ENCODE results near the gene CNKSR3. TPM values are rescaled to one million over a fixed set of nuclear protein-coding genes. Genes with fewer than 3 reads are reported as not detected.

Gene CNKSR3
- total RNA-seq, 2 donors from 2014 or later = 5.9 to 8.0 TPM

DNA sequence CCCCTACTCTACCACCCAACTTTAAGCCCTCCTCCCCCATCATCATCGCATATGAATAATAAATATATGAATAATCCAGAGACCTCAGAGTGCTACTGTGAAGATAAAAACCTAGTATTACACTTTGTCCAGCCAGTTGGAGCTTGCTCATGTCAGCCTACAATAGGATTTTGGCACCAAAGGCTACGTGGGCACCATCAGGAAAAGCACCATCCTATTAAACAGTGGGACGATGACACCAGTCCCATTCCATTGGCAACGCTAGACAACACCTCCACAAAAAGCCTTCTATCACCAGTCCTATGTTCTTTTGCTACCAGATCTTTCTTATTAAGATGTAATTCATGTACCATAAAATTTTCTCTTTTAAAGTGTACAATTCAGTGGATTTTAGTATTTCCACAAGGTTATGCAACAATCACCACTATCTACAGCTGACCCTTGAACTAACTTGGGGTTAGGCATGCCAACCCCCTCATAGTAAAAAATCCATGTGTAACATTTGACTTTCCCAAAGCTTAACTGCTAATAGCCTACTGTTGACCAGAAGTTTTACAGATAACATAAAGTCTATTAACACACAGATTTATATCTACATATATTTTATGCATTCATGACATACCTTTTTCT lies 41.1 kb downstream of the CNKSR3 start:
- Mint-ChIP-seq H3K36me3 (ENCODE audit: low read depth) (no peaks in the 10 kb centered on the region), H3K9me3 (peaks cover 13% of the 10 kb centered on the region), H3K27ac (no peak overlapping the region), H3K27me3 (ENCODE audit: insufficient read depth) (no peaks in the 10 kb centered on the region), H3K4me1 (no peaks in the 10 kb centered on the region), H3K4me3 (no peak overlapping the region)
- no peak for DNase-seq
- H3K27me3 ChIP-seq (ENCODE audit: control insufficient read depth, insufficient read depth, low read length, poor library complexity, severe bottlenecking) = no peaks in the 10 kb centered on the region
- H3K36me3 ChIP-seq (ENCODE audit: control insufficient read depth, insufficient read depth, low read length) = no peaks in the 10 kb centered on the region
- 88 to 97% methylated on average over 1 to 4 of the region's 4 CpGs for WGBS, 2 experiments (ENCODE audit: insufficient coverage in 1 of 2, insufficient read length in 1 of 2)
- peaks cover 9% of the 10 kb centered on the region for H3K9me3 ChIP-seq (ENCODE audit: control insufficient read depth, low read length)
- no peaks in the 10 kb centered on the region for H3K4me1 ChIP-seq (ENCODE audit: control insufficient read depth, insufficient read depth, low read length)
- no peak overlapping the region for H3K9ac ChIP-seq (ENCODE audit: extremely low read depth, low read length, poor library complexity, severe bottlenecking)
- no peak overlapping the region for H3K4me3 ChIP-seq (ENCODE audit: low read length)
- H3K27ac ChIP-seq (ENCODE audit: low read depth, low read length) = no peak overlapping the region
- TF ChIP-seq, protein P1, sequence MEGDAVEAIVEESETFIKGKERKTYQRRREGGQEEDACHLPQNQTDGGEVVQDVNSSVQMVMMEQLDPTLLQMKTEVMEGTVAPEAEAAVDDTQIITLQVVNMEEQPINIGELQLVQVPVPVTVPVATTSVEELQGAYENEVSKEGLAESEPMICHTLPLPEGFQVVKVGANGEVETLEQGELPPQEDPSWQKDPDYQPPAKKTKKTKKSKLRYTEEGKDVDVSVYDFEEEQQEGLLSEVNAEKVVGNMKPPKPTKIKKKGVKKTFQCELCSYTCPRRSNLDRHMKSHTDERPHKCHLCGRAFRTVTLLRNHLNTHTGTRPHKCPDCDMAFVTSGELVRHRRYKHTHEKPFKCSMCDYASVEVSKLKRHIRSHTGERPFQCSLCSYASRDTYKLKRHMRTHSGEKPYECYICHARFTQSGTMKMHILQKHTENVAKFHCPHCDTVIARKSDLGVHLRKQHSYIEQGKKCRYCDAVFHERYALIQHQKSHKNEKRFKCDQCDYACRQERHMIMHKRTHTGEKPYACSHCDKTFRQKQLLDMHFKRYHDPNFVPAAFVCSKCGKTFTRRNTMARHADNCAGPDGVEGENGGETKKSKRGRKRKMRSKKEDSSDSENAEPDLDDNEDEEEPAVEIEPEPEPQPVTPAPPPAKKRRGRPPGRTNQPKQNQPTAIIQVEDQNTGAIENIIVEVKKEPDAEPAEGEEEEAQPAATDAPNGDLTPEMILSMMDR (conservative IDR thresholded peaks at IDR 0.05) = no peak

DNA sequence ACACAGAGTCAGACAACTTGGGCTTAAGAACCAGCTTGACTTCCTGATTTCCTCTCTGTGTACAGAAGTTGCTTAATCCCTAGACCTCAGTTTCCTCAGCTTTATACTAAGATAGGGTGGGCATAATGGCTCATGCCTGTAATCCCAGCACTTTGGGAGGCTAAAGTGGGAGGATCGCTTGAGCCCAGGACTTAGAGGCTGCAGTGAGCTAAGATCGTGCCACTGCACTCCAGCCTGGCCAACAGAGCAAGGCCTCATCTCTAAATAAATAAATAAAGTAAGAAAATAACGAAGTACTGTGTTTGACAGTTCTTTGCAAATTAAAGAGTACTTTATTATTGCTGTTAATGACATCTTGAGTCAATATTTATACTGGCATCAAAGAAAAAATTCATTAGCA lies 41.7 kb downstream of the CNKSR3 start:
- H3K9me3 Mint-ChIP-seq = peaks cover 13% of the 10 kb centered on the region
- no peaks in the 10 kb centered on the region for H3K4me1 Mint-ChIP-seq
- DNase-seq = no peak

GRCh38 chr6:154466971-154467679 lies 43.4 kb downstream of the CNKSR3 start:
- Histone ChIP-seq H3K4me3 (ENCODE audit: low read length) (no peak overlapping the region), H3K36me3 (ENCODE audit: control insufficient read depth, insufficient read depth, low read length) (no peaks in the 10 kb centered on the region), H3K27ac (ENCODE audit: low read depth, low read length) (no peak overlapping the region), H3K27me3 (ENCODE audit: control insufficient read depth, insufficient read depth, low read length, poor library complexity, severe bottlenecking) (no peaks in the 10 kb centered on the region), H3K9ac (ENCODE audit: extremely low read depth, low read length, poor library complexity, severe bottlenecking) (no peak overlapping the region), H3K4me1 (ENCODE audit: control insufficient read depth, insufficient read depth, low read length) (no peaks in the 10 kb centered on the region), H3K9me3 (ENCODE audit: control insufficient read depth, low read length) (peaks cover 9% of the 10 kb centered on the region)
- no peaks in the 10 kb centered on the region for H3K36me3 Mint-ChIP-seq (ENCODE audit: low read depth)
- no peaks in the 10 kb centered on the region for H3K4me1 Mint-ChIP-seq
- no peak overlapping the region for H3K27ac Mint-ChIP-seq
- no peak overlapping the region for H3K4me3 Mint-ChIP-seq
- DNase-seq = no peak
- H3K27me3 Mint-ChIP-seq (ENCODE audit: insufficient read depth) = no peaks in the 10 kb centered on the region
- TF ChIP-seq, protein P1 (conservative IDR thresholded peaks at IDR 0.05) = no peak
- H3K9me3 Mint-ChIP-seq = peaks cover 13% of the 10 kb centered on the region
- 93 to 100% methylated on average over 8 to 9 of the region's 9 CpGs for WGBS, 2 experiments (ENCODE audit: insufficient coverage in 1 of 2, insufficient read length in 1 of 2)

More for the DNA sequence above, 41.7 kb downstream of the CNKSR3 start:
- H3K4me1 ChIP-seq (ENCODE audit: control insufficient read depth, insufficient read depth, low read length) = no peaks in the 10 kb centered on the region
- WGBS, 2 experiments (ENCODE audit: insufficient coverage in 1 of 2, insufficient read length in 1 of 2) = 93% methylated on average over 2 of the region's 3 CpGs; no CpG with 5 or more reads in 1 of the 2 experiments
- TF ChIP-seq, protein P1 (conservative IDR thresholded peaks at IDR 0.05) = no peak
- H3K27ac Mint-ChIP-seq = no peak overlapping the region
- peaks cover 9% of the 10 kb centered on the region for H3K9me3 ChIP-seq (ENCODE audit: control insufficient read depth, low read length)
- no peak overlapping the region for H3K4me3 ChIP-seq (ENCODE audit: low read length)
- H3K36me3 Mint-ChIP-seq (ENCODE audit: low read depth) = no peaks in the 10 kb centered on the region
- H3K9ac ChIP-seq (ENCODE audit: extremely low read depth, low read length, poor library complexity, severe bottlenecking) = no peak overlapping the region
- no peaks in the 10 kb centered on the region for H3K27me3 Mint-ChIP-seq (ENCODE audit: insufficient read depth)
- H3K4me3 Mint-ChIP-seq = no peak overlapping the region
- no peaks in the 10 kb centered on the region for H3K27me3 ChIP-seq (ENCODE audit: control insufficient read depth, insufficient read depth, low read length, poor library complexity, severe bottlenecking)
- H3K36me3 ChIP-seq (ENCODE audit: control insufficient read depth, insufficient read depth, low read length) = no peaks in the 10 kb centered on the region
- no peak overlapping the region for H3K27ac ChIP-seq (ENCODE audit: low read depth, low read length)

All from endodermal cell (in vitro differentiated cells).